ENCODE data around the gene PTPRU. TPM values are rescaled to one million over a fixed set of nuclear protein-coding genes. Genes with fewer than 3 reads are reported as not detected.

Gene PTPRU
- total RNA-seq, 1 experiment from 2014 or later = 25.7 TPM

DNA sequence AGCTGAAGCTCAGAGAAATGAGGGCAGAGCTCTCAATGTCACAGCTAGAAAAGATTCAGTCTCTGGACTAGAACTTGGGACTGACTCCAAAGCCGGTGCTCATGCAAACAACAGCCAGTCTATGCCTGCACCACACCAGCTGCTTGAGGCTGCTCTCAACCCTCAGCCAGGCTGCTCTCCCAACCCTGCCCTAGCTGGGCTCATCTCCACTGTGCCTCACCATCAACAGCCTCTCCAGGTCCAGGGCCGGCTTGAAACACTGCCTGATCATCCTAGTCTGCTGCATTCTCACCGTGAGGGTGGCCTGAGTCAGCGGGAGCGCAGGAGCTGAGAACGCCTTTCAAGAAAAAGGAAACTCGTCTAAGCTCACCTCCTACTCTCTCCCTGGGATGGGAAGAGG is 94.5 kb downstream of the PTPRU start:
- no peaks in the 10 kb centered on the region for H3K79me2 ChIP-seq (ENCODE audit: low read length)
- intact Hi-C loops (cut with micrococcal nuclease) = no loop called here
- no peaks in the 10 kb centered on the region for H3K36me3 ChIP-seq (ENCODE audit: low read depth, low read length)
- TF ChIP-seq EZH2 (IDR thresholded peaks at IDR 0.05; ENCODE audit: low read length, unreplicated experiment) (no peak), EZH2phosphoT487 (IDR thresholded peaks at IDR 0.05; ENCODE audit: borderline replicate concordance, low read length) (no peak), CTCF (conservative IDR thresholded peaks at IDR 0.05; ENCODE audit: low read depth, low read length) (no peak)
- no peak overlapping the region for H2AFZ ChIP-seq (ENCODE audit: low read length)
- peaks cover 4% of the 10 kb centered on the region; the same call in 1 of the 2 replicates for H3K27me3 ChIP-seq (ENCODE audit: low read length)
- no peak overlapping the region for H3K4me3 ChIP-seq (ENCODE audit: low read length)
- H3K9ac ChIP-seq (ENCODE audit: low read length) = no peak overlapping the region
- DNase-seq (no peak), ATAC-seq (no peak)
- no peaks in the 10 kb centered on the region for H3F3A ChIP-seq (ENCODE audit: low read length, unreplicated experiment)
- BruUV-seq (replicated peaks) = no TSS peak
- H3K27ac ChIP-seq (ENCODE audit: low read length) = no peak overlapping the region
- POLR2A ChIA-PET (ENCODE audit: unreplicated experiment) = no interaction called here
- CTCF ChIA-PET = no interaction called here
- H3K4me1 ChIP-seq (ENCODE audit: insufficient read depth, low read length) = no peaks in the 10 kb centered on the region
- no peak overlapping the region for H3K4me2 ChIP-seq (ENCODE audit: low read length)
- H3K9me3 ChIP-seq (ENCODE audit: low read length) = no peaks in the 10 kb centered on the region
- no peaks in the 10 kb centered on the region for H4K20me1 ChIP-seq (ENCODE audit: low read length)
- no peaks in the 10 kb centered on the region for H3K9me2 ChIP-seq (replicated peaks; ENCODE audit: low read length)

DNA sequence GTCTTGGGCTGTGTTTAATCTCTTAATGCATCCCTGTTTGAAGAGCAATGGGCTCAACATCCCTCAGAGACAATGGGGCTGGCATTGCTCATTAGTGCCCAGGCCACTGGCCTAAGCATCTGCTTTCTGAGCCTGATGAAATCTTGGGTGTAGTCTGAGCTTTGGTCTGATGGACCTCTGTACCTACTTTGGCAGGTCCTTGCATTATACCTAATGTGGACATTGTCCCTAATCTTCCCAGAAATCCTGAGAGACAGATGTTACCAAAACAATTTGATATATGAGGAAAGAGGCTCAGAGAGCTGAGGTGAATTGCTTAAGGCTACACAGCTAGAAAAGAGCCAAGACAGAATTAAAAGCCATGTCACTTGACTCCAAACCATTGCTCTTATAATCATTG is 95.0 kb downstream of the PTPRU start:
- ATAC-seq = no peak
- CTCF ChIA-PET = no interaction called here
- BruUV-seq (replicated peaks) = no TSS peak

More for the DNA sequence above, 95.0 kb downstream of the PTPRU start:
- Histone ChIP-seq H3K4me3 (ENCODE audit: low read length) (no peak overlapping the region), H3K9me2 (replicated peaks; ENCODE audit: low read length) (no peaks in the 10 kb centered on the region), H3K9ac (ENCODE audit: low read length) (no peak overlapping the region), H3K4me2 (ENCODE audit: low read length) (no peak overlapping the region), H3K36me3 (ENCODE audit: low read depth, low read length) (no peaks in the 10 kb centered on the region), H3F3A (ENCODE audit: low read length, unreplicated experiment) (no peaks in the 10 kb centered on the region), H3K79me2 (ENCODE audit: low read length) (no peaks in the 10 kb centered on the region), H3K27me3 (ENCODE audit: low read length) (peaks cover 4% of the 10 kb centered on the region; the same call in 1 of the 2 replicates), H3K4me1 (ENCODE audit: insufficient read depth, low read length) (no peaks in the 10 kb centered on the region), H3K27ac (ENCODE audit: low read length) (no peak overlapping the region), H3K9me3 (ENCODE audit: low read length) (no peaks in the 10 kb centered on the region), H4K20me1 (ENCODE audit: low read length) (no peaks in the 10 kb centered on the region), H2AFZ (ENCODE audit: low read length) (no peak overlapping the region)
- DNase-seq = no peak
- intact Hi-C loops (cut with micrococcal nuclease) = no loop called here
- POLR2A ChIA-PET (ENCODE audit: unreplicated experiment) = no interaction called here
- TF ChIP-seq EZH2 (IDR thresholded peaks at IDR 0.05; ENCODE audit: low read length, unreplicated experiment) (no peak), CTCF (conservative IDR thresholded peaks at IDR 0.05; ENCODE audit: low read depth, low read length) (no peak), EZH2phosphoT487 (IDR thresholded peaks at IDR 0.05; ENCODE audit: borderline replicate concordance, low read length) (no peak)
